ENCODE data around the gene DLGAP4. TPM values are rescaled to one million over a fixed set of nuclear protein-coding genes. Genes with fewer than 3 reads are reported as not detected.

DLGAP4 gene
- total RNA-seq, 2 donors from 2014 or later = 30.6 to 38.3 TPM

GRCh38 chr20:36349384-36350170 is 43.4 kb downstream of the DLGAP4 start:
- ATAC-seq (replicated peaks in 1 of 2) (no peak), DNase-seq (no peak)
- Mint-ChIP-seq H3K9me3 (no peaks in the 10 kb centered on the region), H3K4me3 (no peak overlapping the region), H3K27ac (no peak overlapping the region), H3K36me3 (ENCODE audit: insufficient read depth in 2 of 2) (no peaks in the 10 kb centered on the region), H3K27me3 (ENCODE audit: low read depth) (no peaks in the 10 kb centered on the region), H3K4me1 (ENCODE audit: low read depth) (no peaks in the 10 kb centered on the region)

GRCh38 chr20:36350439-36350838 is 44.3 kb downstream of the DLGAP4 start:
- H3K27ac Mint-ChIP-seq = no peak overlapping the region
- no peaks in the 10 kb centered on the region for H3K27me3 Mint-ChIP-seq (ENCODE audit: low read depth)
- DNase-seq = no peak
- ATAC-seq (replicated peaks in 1 of 2) = no peak
- no peaks in the 10 kb centered on the region for H3K9me3 Mint-ChIP-seq
- no peak overlapping the region for H3K4me3 Mint-ChIP-seq
- H3K4me1 Mint-ChIP-seq (ENCODE audit: low read depth) = no peaks in the 10 kb centered on the region
- no peaks in the 10 kb centered on the region for H3K36me3 Mint-ChIP-seq (ENCODE audit: insufficient read depth in 2 of 2)

GRCh38 chr20:36351937-36352336 is 45.8 kb downstream of the DLGAP4 start:
- Mint-ChIP-seq H3K4me3 (no peak overlapping the region), H3K9me3 (no peaks in the 10 kb centered on the region), H3K27me3 (ENCODE audit: low read depth) (no peaks in the 10 kb centered on the region), H3K36me3 (ENCODE audit: insufficient read depth in 2 of 2) (no peaks in the 10 kb centered on the region), H3K27ac (no peak overlapping the region), H3K4me1 (ENCODE audit: low read depth) (no peaks in the 10 kb centered on the region)
- no peak for ATAC-seq (replicated peaks in 1 of 2)
- DNase-seq = no peak

GRCh38 chr20:36352843-36353553 is 46.9 kb downstream of the DLGAP4 start:
- DNase-seq = no peak
- ATAC-seq (replicated peaks in 1 of 2) = no peak
- Mint-ChIP-seq H3K36me3 (ENCODE audit: insufficient read depth in 2 of 2) (no peaks in the 10 kb centered on the region), H3K4me3 (no peak overlapping the region), H3K27me3 (ENCODE audit: low read depth) (no peaks in the 10 kb centered on the region), H3K27ac (no peak overlapping the region), H3K9me3 (no peaks in the 10 kb centered on the region), H3K4me1 (ENCODE audit: low read depth) (no peaks in the 10 kb centered on the region)

GRCh38 chr20:36353740-36354139 is 47.6 kb downstream of the DLGAP4 start:
- H3K36me3 Mint-ChIP-seq (ENCODE audit: insufficient read depth in 2 of 2) = no peaks in the 10 kb centered on the region
- ATAC-seq (replicated peaks in 1 of 2) (no peak), DNase-seq (no peak)
- H3K9me3 Mint-ChIP-seq = no peaks in the 10 kb centered on the region
- H3K4me3 Mint-ChIP-seq = no peak overlapping the region
- no peaks in the 10 kb centered on the region for H3K27me3 Mint-ChIP-seq (ENCODE audit: low read depth)
- H3K4me1 Mint-ChIP-seq (ENCODE audit: low read depth) = no peaks in the 10 kb centered on the region
- no peak overlapping the region for H3K27ac Mint-ChIP-seq

- no peaks in the 10 kb centered on the region for H3K4me1 Mint-ChIP-seq (ENCODE audit: low read depth)
- H3K27ac Mint-ChIP-seq = no peak overlapping the region
- no peaks in the 10 kb centered on the region for H3K9me3 Mint-ChIP-seq
- no peak overlapping the region for H3K4me3 Mint-ChIP-seq
- H3K27me3 Mint-ChIP-seq (ENCODE audit: low read depth) = no peaks in the 10 kb centered on the region
- H3K36me3 Mint-ChIP-seq (ENCODE audit: insufficient read depth in 2 of 2) = no peaks in the 10 kb centered on the region
- DNase-seq (no peak), ATAC-seq (replicated peaks in 1 of 2) (no peak)
Measured at GRCh38 chr20:36355469-36356171, 49.5 kb downstream of the DLGAP4 start.

- no peak for ATAC-seq (replicated peaks in 1 of 2)
- Mint-ChIP-seq H3K27me3 (ENCODE audit: low read depth) (peaks cover 9% of the 10 kb centered on the region), H3K9me3 (no peaks in the 10 kb centered on the region)
Measured at GRCh38 chr20:36359668-36360406, 53.7 kb downstream of the DLGAP4 start.

GRCh38 chr20:36360429-36360828 is 54.3 kb downstream of the DLGAP4 start:
- Mint-ChIP-seq H3K27ac (no peak overlapping the region), H3K27me3 (ENCODE audit: low read depth) (peaks cover 9% of the 10 kb centered on the region), H3K36me3 (ENCODE audit: insufficient read depth in 2 of 2) (no peaks in the 10 kb centered on the region), H3K9me3 (no peaks in the 10 kb centered on the region), H3K4me3 (no peak overlapping the region), H3K4me1 (ENCODE audit: low read depth) (no peaks in the 10 kb centered on the region)
- DNase-seq (no peak), ATAC-seq (replicated peaks in 1 of 2) (no peak)

More at GRCh38 chr20:36359668-36360406, 53.7 kb downstream of the DLGAP4 start:
- DNase-seq = no peak
- Mint-ChIP-seq H3K4me3 (no peak overlapping the region), H3K27ac (no peak overlapping the region), H3K36me3 (ENCODE audit: insufficient read depth in 2 of 2) (no peaks in the 10 kb centered on the region), H3K4me1 (ENCODE audit: low read depth) (no peaks in the 10 kb centered on the region)

GRCh38 chr20:36361406-36361805 is 55.3 kb downstream of the DLGAP4 start:
- Mint-ChIP-seq H3K4me1 (ENCODE audit: low read depth) (no peaks in the 10 kb centered on the region), H3K27ac (no peak overlapping the region), H3K4me3 (no peak overlapping the region), H3K9me3 (no peaks in the 10 kb centered on the region), H3K36me3 (ENCODE audit: insufficient read depth in 2 of 2) (no peaks in the 10 kb centered on the region), H3K27me3 (ENCODE audit: low read depth) (peaks cover 9% of the 10 kb centered on the region)
- DNase-seq (no peak), ATAC-seq (replicated peaks in 1 of 2) (no peak)

GRCh38 chr20:36362261-36362660 is 56.1 kb downstream of the DLGAP4 start:
- Mint-ChIP-seq H3K4me3 (no peak overlapping the region), H3K27ac (no peak overlapping the region), H3K27me3 (ENCODE audit: low read depth) (peaks cover 9% of the 10 kb centered on the region), H3K9me3 (no peaks in the 10 kb centered on the region), H3K4me1 (ENCODE audit: low read depth) (no peaks in the 10 kb centered on the region), H3K36me3 (ENCODE audit: insufficient read depth in 2 of 2) (no peaks in the 10 kb centered on the region)
- ATAC-seq (replicated peaks in 1 of 2) (no peak), DNase-seq (no peak)

- no peaks in the 10 kb centered on the region for H3K9me3 Mint-ChIP-seq
- no peak for ATAC-seq (replicated peaks in 1 of 2)
- H3K27ac Mint-ChIP-seq = no peak overlapping the region
- H3K4me1 Mint-ChIP-seq (ENCODE audit: low read depth) = no peaks in the 10 kb centered on the region
- no peak for DNase-seq
- H3K27me3 Mint-ChIP-seq (ENCODE audit: low read depth) = peaks cover 9% of the 10 kb centered on the region
- no peaks in the 10 kb centered on the region for H3K36me3 Mint-ChIP-seq (ENCODE audit: insufficient read depth in 2 of 2)
- no peak overlapping the region for H3K4me3 Mint-ChIP-seq
Measured at GRCh38 chr20:36362978-36363713, 57.0 kb downstream of the DLGAP4 start.

- no peaks in the 10 kb centered on the region for H3K9me3 Mint-ChIP-seq
- ATAC-seq (replicated peaks in 1 of 2) (no peak), DNase-seq (no peak)
- peaks cover 9% of the 10 kb centered on the region for H3K27me3 Mint-ChIP-seq (ENCODE audit: low read depth)
- H3K27ac Mint-ChIP-seq = no peak overlapping the region
- no peaks in the 10 kb centered on the region for H3K4me1 Mint-ChIP-seq (ENCODE audit: low read depth)
- H3K4me3 Mint-ChIP-seq = no peak overlapping the region
- no peaks in the 10 kb centered on the region for H3K36me3 Mint-ChIP-seq (ENCODE audit: insufficient read depth in 2 of 2)
Measured at GRCh38 chr20:36364506-36364905, 58.4 kb downstream of the DLGAP4 start.

All from activated T-cell treated with anti-CD3 and anti-CD28 coated beads, Interleukin-2, amount 50 U/mL, for 72 hours (primary cell).